OCI-LY3 (cell line): Measurements from ENCODE around the gene DENND4A.

ENCODE experiments used
- EZH2phosphoT487 ChIP-seq: fragments of 200-600 bp; shearing (Covaris generic); IDR thresholded peaks from 2 replicates; pipeline ENCODE4 v1.6.1; 2018; ENCODE audit warnings: antibody characterized with exemption, mixed run types, low read depth
- TF ChIP-seq, protein P1 (sequence below): fragments of 200-600, 300-600 bp; sonication (generic); IDR thresholded peaks from 2 replicates; pipeline ENCODE4 v1.5.1; 2014; ENCODE audit warnings: antibody characterized with exemption, low read length, low read depth

DNA sequence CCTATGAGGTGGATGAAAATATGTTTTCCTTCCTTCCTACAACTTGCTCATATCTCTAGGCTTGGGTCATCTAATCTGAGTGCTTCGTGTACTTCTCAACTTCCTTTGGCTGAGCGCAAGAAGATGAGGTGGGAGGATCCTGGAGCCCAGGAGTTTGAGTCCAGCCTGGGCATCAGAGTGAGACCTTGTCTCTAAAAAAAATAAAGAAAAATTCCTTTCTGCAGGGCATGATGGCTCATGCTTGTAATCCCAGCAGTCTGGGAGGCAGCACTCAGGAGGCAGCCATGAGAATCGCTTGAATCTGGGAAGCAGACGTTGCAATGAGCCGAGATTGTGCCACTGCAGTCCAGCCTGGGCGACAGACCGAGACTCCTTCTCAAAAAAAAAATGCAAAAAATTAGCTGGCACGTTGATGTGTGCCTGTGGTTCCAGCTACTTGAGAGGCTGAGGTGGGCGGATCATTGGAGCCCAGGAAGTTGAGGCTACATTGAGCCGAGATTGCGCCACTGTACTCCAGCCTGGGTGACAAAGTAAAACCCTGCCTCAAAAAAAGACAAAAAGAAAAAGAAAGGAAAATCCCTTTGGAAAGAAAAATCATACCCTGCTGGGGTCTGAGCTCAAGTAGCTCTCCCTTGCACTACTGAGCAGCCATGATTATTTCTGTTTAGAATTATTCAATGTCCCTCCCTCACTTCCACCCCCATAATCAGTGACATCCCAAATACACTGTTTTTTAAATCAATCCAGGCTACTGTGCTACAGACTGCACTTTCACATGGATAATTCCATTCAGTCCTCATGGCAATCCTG, 49.2 kb upstream of the DENND4A start:
- TF ChIP-seq, protein P1, sequence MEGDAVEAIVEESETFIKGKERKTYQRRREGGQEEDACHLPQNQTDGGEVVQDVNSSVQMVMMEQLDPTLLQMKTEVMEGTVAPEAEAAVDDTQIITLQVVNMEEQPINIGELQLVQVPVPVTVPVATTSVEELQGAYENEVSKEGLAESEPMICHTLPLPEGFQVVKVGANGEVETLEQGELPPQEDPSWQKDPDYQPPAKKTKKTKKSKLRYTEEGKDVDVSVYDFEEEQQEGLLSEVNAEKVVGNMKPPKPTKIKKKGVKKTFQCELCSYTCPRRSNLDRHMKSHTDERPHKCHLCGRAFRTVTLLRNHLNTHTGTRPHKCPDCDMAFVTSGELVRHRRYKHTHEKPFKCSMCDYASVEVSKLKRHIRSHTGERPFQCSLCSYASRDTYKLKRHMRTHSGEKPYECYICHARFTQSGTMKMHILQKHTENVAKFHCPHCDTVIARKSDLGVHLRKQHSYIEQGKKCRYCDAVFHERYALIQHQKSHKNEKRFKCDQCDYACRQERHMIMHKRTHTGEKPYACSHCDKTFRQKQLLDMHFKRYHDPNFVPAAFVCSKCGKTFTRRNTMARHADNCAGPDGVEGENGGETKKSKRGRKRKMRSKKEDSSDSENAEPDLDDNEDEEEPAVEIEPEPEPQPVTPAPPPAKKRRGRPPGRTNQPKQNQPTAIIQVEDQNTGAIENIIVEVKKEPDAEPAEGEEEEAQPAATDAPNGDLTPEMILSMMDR = no peak
- no peak for TF ChIP-seq EZH2phosphoT487
